Suprapubic skin (tissue), 4 donors: ENCODE measurements around the gene INSC. TPM values are rescaled to one million over a fixed set of nuclear protein-coding genes. Genes with fewer than 3 reads are reported as not detected.

Experiments used
- DNase-seq, 2 donors: peaks; one replicate each; pipeline ENCODE4 v3.0.0-alpha.2; 2019; ENCODE audit warnings: low spot score in 2 of 2
- H3K27ac ChIP-seq: fragments of 200-600 bp; sonication (generic); one replicate; pipeline ENCODE4 v1.5.1; 2019
- H3K27me3 ChIP-seq: fragments of 200-600 bp; sonication (generic); one replicate; pipeline ENCODE4 v1.5.1; 2019
- H3K36me3 ChIP-seq: fragments of 200-600 bp; sonication (generic); one replicate; pipeline ENCODE4 v1.5.1; 2019
- H3K4me1 ChIP-seq: fragments of 200-600 bp; sonication (generic); one replicate; pipeline ENCODE4 v1.5.1; 2019
- H3K4me3 ChIP-seq: fragments of 200-600 bp; sonication (generic); one replicate; pipeline ENCODE4 v1.5.1; 2019; ENCODE audit warnings: mild to moderate bottlenecking
- H3K9me3 ChIP-seq: fragments of 200-600 bp; sonication (generic); one replicate; pipeline ENCODE4 v1.5.1; 2019
- EP300 ChIP-seq: sonication (generic); formaldehyde crosslinking; IDR thresholded peaks from one replicate; pipeline ENCODE4 v1.6.1; 2017; ENCODE audit warnings: antibody characterized with exemption
- POLR2A ChIP-seq, 2 donors: fragments of 450-650 bp; IDR thresholded peaks; one replicate each; pipeline ENCODE4 v1.6.1; 2017; ENCODE audit warnings: antibody characterized with exemption in 2 of 2, mild to moderate bottlenecking in 2 of 2, moderate library complexity in 2 of 2
- POLR2AphosphoS5 ChIP-seq, 3 donors: sonication (generic); formaldehyde crosslinking; IDR thresholded peaks; one replicate each; pipeline ENCODE4 v1.6.1; 2017; ENCODE audit warnings: antibody characterized with exemption in 3 of 3
- WGBS: methylation state at CpG from one replicate; pipeline ENCODE4 v1.1.5; 2018; 5-methylcytosine and 5-hydroxymethylcytosine counted together
- total RNA-seq, 4 donors: library from RNA; depleted of rRNA; stranded (reverse); fragments of >200 nt; gene quantifications; one replicate each; pipeline ENCODE4 v1.1.0, GENCODE V29; 2016
- TF ChIP-seq, protein P1 (sequence below), 2 donors: fragments of 200-600 bp in 1 of 2; fragments of 450-650 bp in 1 of 2; sonication (generic) in 1 of 2; IDR thresholded peaks; one replicate each; pipeline ENCODE4 v1.5.1; 2016 to 2019; ENCODE audit warnings: antibody characterized with exemption in 2 of 2, mild to moderate bottlenecking in 1 of 2, moderate library complexity in 1 of 2

INSC gene
- total RNA-seq, 4 donors from 2014 or later = 0.16 to 0.34 (median 0.32) TPM; not detected in 1

DNA sequence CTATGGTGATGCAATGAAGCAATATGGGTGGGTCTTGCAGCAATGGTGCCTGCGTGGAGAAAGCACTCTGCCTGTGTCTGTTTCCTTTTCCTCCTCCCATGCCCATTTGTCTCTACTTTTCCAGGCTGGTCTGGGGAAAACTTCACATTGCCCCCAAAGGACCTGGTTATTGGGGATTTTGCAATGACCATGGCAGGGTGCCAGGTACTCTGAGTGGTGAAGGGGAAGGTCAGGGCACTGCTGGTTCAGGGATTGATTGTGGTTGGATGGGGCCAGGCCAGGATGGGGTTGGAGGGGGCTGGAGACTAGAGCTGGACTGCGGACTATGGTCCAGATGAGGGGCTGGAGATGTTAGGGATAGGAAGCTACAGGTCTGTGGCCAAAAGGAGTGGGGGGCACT lies 92.1 kb downstream of the INSC start:
- TF ChIP-seq, protein P1, sequence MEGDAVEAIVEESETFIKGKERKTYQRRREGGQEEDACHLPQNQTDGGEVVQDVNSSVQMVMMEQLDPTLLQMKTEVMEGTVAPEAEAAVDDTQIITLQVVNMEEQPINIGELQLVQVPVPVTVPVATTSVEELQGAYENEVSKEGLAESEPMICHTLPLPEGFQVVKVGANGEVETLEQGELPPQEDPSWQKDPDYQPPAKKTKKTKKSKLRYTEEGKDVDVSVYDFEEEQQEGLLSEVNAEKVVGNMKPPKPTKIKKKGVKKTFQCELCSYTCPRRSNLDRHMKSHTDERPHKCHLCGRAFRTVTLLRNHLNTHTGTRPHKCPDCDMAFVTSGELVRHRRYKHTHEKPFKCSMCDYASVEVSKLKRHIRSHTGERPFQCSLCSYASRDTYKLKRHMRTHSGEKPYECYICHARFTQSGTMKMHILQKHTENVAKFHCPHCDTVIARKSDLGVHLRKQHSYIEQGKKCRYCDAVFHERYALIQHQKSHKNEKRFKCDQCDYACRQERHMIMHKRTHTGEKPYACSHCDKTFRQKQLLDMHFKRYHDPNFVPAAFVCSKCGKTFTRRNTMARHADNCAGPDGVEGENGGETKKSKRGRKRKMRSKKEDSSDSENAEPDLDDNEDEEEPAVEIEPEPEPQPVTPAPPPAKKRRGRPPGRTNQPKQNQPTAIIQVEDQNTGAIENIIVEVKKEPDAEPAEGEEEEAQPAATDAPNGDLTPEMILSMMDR (IDR thresholded peaks at IDR 0.05) = no peak
- TF ChIP-seq POLR2A (IDR thresholded peaks at IDR 0.05) = no peak
- no peak for TF ChIP-seq EP300
- TF ChIP-seq POLR2AphosphoS5 (IDR thresholded peaks at IDR 0.05) = no peak
- 78% methylated on average over 2 of the region's 2 CpGs for WGBS

DNA sequence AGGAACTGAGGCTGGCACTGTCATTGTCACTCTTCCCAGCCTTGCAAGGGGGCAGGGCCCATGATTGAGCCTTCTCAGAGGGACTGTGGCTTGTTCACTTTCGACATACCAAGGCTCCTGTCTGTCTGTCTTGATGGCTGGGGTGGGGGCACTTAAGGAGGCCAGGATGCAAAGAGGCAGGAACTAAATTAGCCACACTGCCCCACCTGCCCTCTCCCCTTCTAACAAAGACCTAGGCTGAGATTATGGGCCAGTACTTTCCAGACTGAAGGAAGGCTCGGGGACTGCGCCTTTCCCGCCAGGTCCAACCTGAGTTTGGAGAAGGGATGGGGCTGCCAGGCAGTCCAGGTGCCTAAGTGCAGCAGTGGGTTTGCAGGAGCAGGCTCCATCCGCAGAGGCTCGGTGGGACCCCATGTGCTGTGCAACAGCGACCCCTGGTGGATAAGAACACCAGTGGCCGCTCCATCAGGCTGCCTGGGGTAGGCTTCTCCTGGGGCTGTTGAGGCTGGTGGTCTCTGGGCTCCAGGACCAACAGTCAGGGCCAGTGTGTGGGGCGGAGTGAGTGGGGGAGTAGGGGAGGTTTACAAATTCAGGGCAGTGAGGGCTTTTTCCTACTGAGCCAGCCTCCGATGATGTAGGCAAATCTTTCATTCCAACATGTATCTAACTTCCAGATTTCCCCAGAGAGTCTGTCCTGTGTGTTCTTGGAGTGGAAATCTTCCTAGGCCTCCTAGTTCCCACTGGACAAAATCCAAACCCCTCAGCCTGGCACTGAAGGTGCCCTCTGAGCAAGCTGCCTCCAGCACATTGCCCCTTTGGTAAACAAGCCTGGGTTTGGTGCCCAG lies 93.9 kb downstream of the INSC start:
- WGBS = 58% methylated on average over 2 of the region's 10 CpGs

More for the DNA sequence above, 92.1 kb downstream of the INSC start:
- Histone ChIP-seq H3K36me3 (no peaks in the 10 kb centered on the region), H3K4me3 (no peak overlapping the region), H3K27ac (no peak overlapping the region), H3K4me1 (no peaks in the 10 kb centered on the region), H3K27me3 (peaks cover 5% of the 10 kb centered on the region), H3K9me3 (no peaks in the 10 kb centered on the region)
- DNase-seq = no peak

DNA sequence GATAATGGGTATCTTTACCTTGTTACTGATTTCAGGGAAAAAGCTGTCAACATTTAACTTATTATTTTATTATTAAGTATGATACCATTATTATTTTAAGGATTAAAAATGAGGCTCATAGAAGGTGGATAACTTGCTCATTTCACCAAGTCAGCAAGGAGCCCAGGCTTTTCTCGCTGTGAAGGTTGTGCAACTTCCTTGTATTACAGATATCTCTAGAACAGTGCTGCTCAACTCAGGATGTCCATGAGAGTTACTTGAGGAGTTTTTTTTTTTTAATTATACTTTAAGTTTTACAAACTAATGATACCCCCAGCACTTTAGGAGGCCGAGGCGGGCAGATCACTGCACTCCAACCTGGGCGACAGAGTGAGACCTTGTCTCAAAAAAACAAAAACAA lies 98.2 kb downstream of the INSC start:
- Histone ChIP-seq H3K4me1 (no peaks in the 10 kb centered on the region), H3K36me3 (no peaks in the 10 kb centered on the region), H3K9me3 (no peaks in the 10 kb centered on the region), H3K27me3 (no peaks in the 10 kb centered on the region), H3K27ac (no peak overlapping the region), H3K4me3 (no peak overlapping the region)
- TF ChIP-seq EP300 = no peak
- no peak for TF ChIP-seq POLR2A (IDR thresholded peaks at IDR 0.05)
- TF ChIP-seq, protein P1 (IDR thresholded peaks at IDR 0.05) = no peak
- no peak for TF ChIP-seq POLR2AphosphoS5 (IDR thresholded peaks at IDR 0.05)
- DNase-seq = no peak
- 96% methylated on average over 4 of the region's 4 CpGs for WGBS

More for the DNA sequence above, 93.9 kb downstream of the INSC start:
- peaks cover 5% of the 10 kb centered on the region for H3K27me3 ChIP-seq
- H3K4me1 ChIP-seq = no peaks in the 10 kb centered on the region
- no peak for DNase-seq
- no peak overlapping the region for H3K27ac ChIP-seq
- H3K9me3 ChIP-seq = no peaks in the 10 kb centered on the region
- TF ChIP-seq, protein P1 (IDR thresholded peaks at IDR 0.05) = peak; percentile 65 to 77
- no peak for TF ChIP-seq POLR2A (IDR thresholded peaks at IDR 0.05)
- no peaks in the 10 kb centered on the region for H3K36me3 ChIP-seq
- H3K4me3 ChIP-seq = no peak overlapping the region

DNA sequence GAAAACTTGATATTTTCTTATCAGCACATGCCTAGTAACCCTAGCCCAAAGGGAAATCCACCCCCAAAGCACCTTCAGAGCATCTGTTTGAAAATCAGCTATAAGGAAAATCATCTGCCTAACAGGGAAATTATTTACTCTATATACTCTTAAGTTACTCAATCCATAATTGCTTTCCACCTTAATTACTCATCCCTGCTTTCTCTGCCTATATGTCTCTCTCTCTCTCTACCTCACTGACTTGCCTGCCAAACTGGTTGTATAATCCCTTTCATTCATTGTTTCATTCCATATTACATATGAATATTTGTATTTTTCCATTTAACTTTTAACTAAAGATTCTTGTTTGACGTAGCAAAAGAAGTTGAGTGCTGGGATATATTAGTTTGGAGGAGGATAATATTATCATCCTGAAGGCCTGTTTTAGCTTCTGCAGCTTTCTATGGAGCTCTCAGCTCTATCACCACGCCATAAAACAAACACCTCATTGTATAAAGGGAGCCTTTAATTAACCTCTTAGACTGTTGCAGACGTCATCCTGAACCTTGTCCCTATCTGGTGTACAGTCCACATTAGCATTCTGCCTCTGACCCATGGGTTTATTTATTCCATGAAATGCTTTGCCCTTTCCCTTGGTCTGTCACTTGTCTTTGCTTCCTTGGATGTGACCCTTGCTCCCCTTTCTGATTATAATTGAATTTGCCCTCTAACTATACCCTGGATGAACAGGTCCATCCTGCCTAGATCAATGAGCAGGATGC lies 98.9 kb downstream of the INSC start:
- Histone ChIP-seq H3K9me3 (no peaks in the 10 kb centered on the region), H3K4me1 (no peaks in the 10 kb centered on the region), H3K36me3 (no peaks in the 10 kb centered on the region), H3K27ac (no peak overlapping the region), H3K4me3 (no peak overlapping the region), H3K27me3 (no peaks in the 10 kb centered on the region)
- DNase-seq = no peak
- 69% methylated on average over 3 of the region's 3 CpGs for WGBS
- TF ChIP-seq, protein P1 (IDR thresholded peaks at IDR 0.05) = no peak
- TF ChIP-seq POLR2AphosphoS5 (IDR thresholded peaks at IDR 0.05) (no peak), EP300 (no peak), POLR2A (IDR thresholded peaks at IDR 0.05) (no peak)

DNA sequence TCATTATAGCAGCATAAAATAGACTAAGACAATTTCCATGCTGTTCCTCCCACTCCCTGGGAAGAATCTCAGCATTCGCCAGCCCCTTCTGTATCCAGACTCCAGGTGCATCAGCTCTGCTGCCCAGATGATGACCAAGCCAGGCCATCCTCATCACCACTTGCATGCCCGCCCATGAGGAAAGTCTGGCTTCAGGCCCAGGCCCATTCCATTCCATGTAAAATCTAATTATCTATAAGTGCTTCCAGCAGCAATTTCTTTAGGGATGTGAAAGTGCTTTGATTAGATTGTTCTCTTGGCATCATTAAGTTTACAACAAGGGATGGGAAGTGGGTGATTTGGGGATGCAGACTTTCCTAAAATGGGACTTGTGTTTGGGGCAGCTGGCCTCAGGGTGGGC lies 100.3 kb downstream of the INSC start:
- WGBS = 83% methylated on average over 2 of the region's 2 CpGs
- TF ChIP-seq EP300 = no peak
- TF ChIP-seq, protein P1 (IDR thresholded peaks at IDR 0.05) = no peak
- TF ChIP-seq POLR2AphosphoS5 (IDR thresholded peaks at IDR 0.05) = no peak
- no peak for TF ChIP-seq POLR2A (IDR thresholded peaks at IDR 0.05)
- H3K27ac ChIP-seq = no peak overlapping the region

More for the DNA sequence above, 100.3 kb downstream of the INSC start:
- no peak for DNase-seq
- no peaks in the 10 kb centered on the region for H3K4me1 ChIP-seq
- no peaks in the 10 kb centered on the region for H3K36me3 ChIP-seq
- no peak overlapping the region for H3K4me3 ChIP-seq
- no peaks in the 10 kb centered on the region for H3K27me3 ChIP-seq
- H3K9me3 ChIP-seq = no peaks in the 10 kb centered on the region
